Effector CD8-positive, alpha-beta T cell (primary cell): Measurements from ENCODE around the gene YPEL4.

Experiments used
- DNase-seq: peaks from one replicate; lab custom pipeline; 2025; lab: John Stamatoyannopoulos, UW

Gene YPEL4

GRCh38 chr11:57633394-57634070, 16.2 kb downstream of the YPEL4 start:
- no peak for DNase-seq

- DNase-seq, result no peak
Observed at GRCh38 chr11:57632116-57632515, 17.6 kb downstream of the YPEL4 start.

GRCh38 chr11:57630171-57630570, 19.5 kb downstream of the YPEL4 start:
- DNase-seq, result no peak

GRCh38 chr11:57626895-57627294, 22.8 kb downstream of the YPEL4 start:
- no peak for DNase-seq

GRCh38 chr11:57624864-57625263, 24.8 kb downstream of the YPEL4 start:
- no peak for DNase-seq

- DNase-seq, result no peak
Observed at GRCh38 chr11:57622263-57622662, 27.4 kb downstream of the YPEL4 start.

GRCh38 chr11:57620467-57620866, 29.2 kb downstream of the YPEL4 start:
- no peak for DNase-seq

- no peak for DNase-seq
Observed at GRCh38 chr11:57619331-57619730, 30.4 kb downstream of the YPEL4 start.

GRCh38 chr11:57618438-57618837, 31.3 kb downstream of the YPEL4 start:
- no peak for DNase-seq

- DNase-seq, result no peak
Observed at GRCh38 chr11:57616595-57616994, 33.1 kb downstream of the YPEL4 start.

- no peak for DNase-seq
Observed at GRCh38 chr11:57615308-57615707, 34.4 kb downstream of the YPEL4 start.

- no peak for DNase-seq
Observed at GRCh38 chr11:57614234-57614772, 35.4 kb downstream of the YPEL4 start.

- DNase-seq, result no peak
Observed at GRCh38 chr11:57610170-57610569, 39.5 kb downstream of the YPEL4 start.

GRCh38 chr11:57605028-57605420, 44.7 kb downstream of the YPEL4 start:
- DNase-seq, result no peak

- no peak for DNase-seq
Observed at GRCh38 chr11:57604296-57605027, 45.2 kb downstream of the YPEL4 start.

- no peak for DNase-seq
Observed at GRCh38 chr11:57601297-57601696, 48.4 kb downstream of the YPEL4 start.

- no peak for DNase-seq
Observed at GRCh38 chr11:57599381-57599780, 50.3 kb downstream of the YPEL4 start.

- no peak for DNase-seq
Observed at GRCh38 chr11:57598831-57599155, 50.9 kb downstream of the YPEL4 start.

GRCh38 chr11:57597916-57598830, 51.5 kb downstream of the YPEL4 start:
- no peak for DNase-seq

GRCh38 chr11:57597461-57597915, 52.2 kb downstream of the YPEL4 start, which contains the start of gene SERPING1:
Gene SERPING1 (plus strand): TSS chr11:57597685. CDS start chr11:57598271, 586 bp downstream.
- DNase-seq, result no peak

- DNase-seq, result no peak
Observed at GRCh38 chr11:57596266-57596885, 53.3 kb downstream of the YPEL4 start.
